GM12892 (cell line): ENCODE data around the gene DCAF4L1. TPM values are rescaled to one million over a fixed set of nuclear protein-coding genes. Genes with fewer than 3 reads are reported as not detected.

Experiments
- DNase-seq: peaks from one replicate; pipeline ENCODE4 v3.0.0; 2011; ENCODE audit not compliant: insufficient read length
- FAIRE-seq: peaks from 2 replicates; lab custom pipeline; 2011; peaks lifted over from hg19 to GRCh38; lab: Jason Lieb, UNC
- POLR2A ChIP-seq: IDR thresholded peaks from 2 replicates; pipeline ENCODE4 v1.6.1; 2011; ENCODE audit warnings: low read depth, low read length, control low read depth
- POLR2AphosphoS5 ChIP-seq: IDR thresholded peaks from 2 replicates; pipeline ENCODE4 v1.6.1; 2011; ENCODE audit warnings: low read depth, low read length, control low read depth
- TAF1 ChIP-seq: IDR thresholded peaks from 2 replicates; pipeline ENCODE4 v1.6.1; 2011; ENCODE audit warnings: low read depth, mild to moderate bottlenecking, control low read depth, low read length, borderline replicate concordance
- polyA plus RNA-seq: library from polyadenylated mRNA; unstranded; fragments of >200 nt; gene quantifications from one replicate; pipeline ENCODE4 v1.2.1, GENCODE V29; 2012; ENCODE audit warnings: missing spikeins, inconsistent platforms; ENCODE audit not compliant: missing spikeins

DCAF4L1 gene
- 0.11 TPM for polyA plus RNA-seq

GRCh38 chr4:41981456-41981855 is at the start of gene DCAF4L1:
TSS of gene DCAF4L1 (plus strand) at chr4:41981756. CDS start at chr4:41981793, 37 bp downstream.
- DNase-seq (no peak), FAIRE-seq (no peak)
- TF ChIP-seq TAF1 (no peak), POLR2AphosphoS5 (no peak), POLR2A (no peak)

DNA sequence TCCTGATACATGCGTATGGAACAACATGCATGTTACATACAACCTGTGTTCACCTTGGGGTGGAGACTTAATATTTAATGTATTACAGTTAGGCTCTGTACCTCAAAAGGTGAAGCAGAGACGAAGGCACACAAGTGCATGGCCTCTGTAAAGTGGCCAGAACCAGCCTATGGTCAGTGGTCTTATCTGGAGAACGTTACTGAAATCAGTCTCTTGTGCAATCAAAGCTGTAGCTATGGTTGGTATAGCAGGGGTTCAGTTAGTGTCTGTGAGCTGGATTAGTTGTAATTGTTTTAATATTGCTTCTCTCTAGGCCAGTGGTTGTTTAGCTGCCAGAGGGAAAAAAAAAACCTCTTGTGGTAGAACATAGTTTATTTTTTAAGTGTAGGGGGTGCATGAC is 48.6 kb upstream of the DCAF4L1 start:
- FAIRE-seq, result no peak
- TF ChIP-seq POLR2AphosphoS5 (no peak), POLR2A (no peak), TAF1 (no peak)
- no peak for DNase-seq

- DNase-seq (no peak), FAIRE-seq (no peak)
- no peak for TF ChIP-seq POLR2AphosphoS5
- TF ChIP-seq TAF1, result no peak
- TF ChIP-seq POLR2A, result no peak
Observed at GRCh38 chr4:41933997-41934503, 47.5 kb upstream of the DCAF4L1 start.

GRCh38 chr4:41934514-41934900 is 47.0 kb upstream of the DCAF4L1 start:
- FAIRE-seq (no peak), DNase-seq (no peak)
- TF ChIP-seq POLR2AphosphoS5 (no peak), POLR2A (no peak), TAF1 (no peak)

DNA sequence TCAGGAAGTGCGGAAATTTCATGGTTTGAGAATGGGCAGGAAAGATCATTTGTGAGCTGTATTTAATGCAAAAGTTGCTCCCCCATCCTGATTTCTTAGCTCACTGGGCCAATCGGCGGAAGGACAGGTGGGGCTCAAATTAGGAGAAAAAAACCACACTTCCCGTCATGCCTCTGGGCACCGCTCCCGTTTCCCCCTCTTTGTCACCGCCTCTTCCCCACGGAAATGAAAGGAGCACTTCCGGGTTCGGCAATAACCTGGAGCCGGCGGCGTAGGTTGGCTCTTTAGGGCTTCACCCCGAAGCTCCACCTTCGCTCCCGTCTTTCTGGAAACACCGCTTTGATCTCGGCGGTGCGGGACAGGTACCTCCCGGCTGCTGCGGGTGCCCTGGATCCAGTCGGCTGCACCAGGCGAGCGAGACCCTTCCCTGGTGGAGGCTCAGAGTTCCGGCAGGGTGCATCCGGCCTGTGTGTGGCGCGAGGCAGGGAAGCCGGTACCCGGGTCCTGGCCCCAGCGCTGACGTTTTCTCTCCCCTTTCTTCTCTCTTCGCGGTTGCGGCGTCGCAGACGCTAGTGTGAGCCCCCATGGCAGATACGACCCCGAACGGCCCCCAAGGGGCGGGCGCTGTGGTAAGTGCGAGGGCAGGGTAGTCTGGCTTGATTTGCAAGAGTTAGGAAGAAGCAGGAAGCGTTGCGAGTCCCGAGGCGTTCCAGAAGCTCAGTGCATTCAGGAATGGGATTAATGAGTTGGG is 46.5 kb upstream of the DCAF4L1 start, which contains the start of gene TMEM33:
Gene TMEM33 (plus strand): TSS at position 529 of the 751 bp plus-strand sequence. CDS start 56 bp downstream, at position 585.
- TF ChIP-seq POLR2AphosphoS5, result peak; percentile 82
- TF ChIP-seq POLR2A, result peak; percentile 86
- peak; percentile 63; the same call in 1 of the 2 replicates for TF ChIP-seq TAF1
- FAIRE-seq, result peak; percentile 98
- DNase-seq, result peak; percentile 54

GRCh38 chr4:41935652-41936021 is 45.9 kb upstream of the DCAF4L1 start:
- FAIRE-seq (peak; percentile 67), DNase-seq (no peak)
- TF ChIP-seq POLR2A (no peak), POLR2AphosphoS5 (no peak), TAF1 (no peak)

GRCh38 chr4:41939016-41939626 is 42.4 kb upstream of the DCAF4L1 start:
- FAIRE-seq, result no peak
- TF ChIP-seq POLR2A (no peak), TAF1 (no peak), POLR2AphosphoS5 (no peak)

GRCh38 chr4:41940834-41941233 is 40.7 kb upstream of the DCAF4L1 start:
- FAIRE-seq (no peak), DNase-seq (no peak)
- no peak for TF ChIP-seq TAF1
- no peak for TF ChIP-seq POLR2A
- no peak for TF ChIP-seq POLR2AphosphoS5

More at GRCh38 chr4:41939016-41939626, 42.4 kb upstream of the DCAF4L1 start:
- DNase-seq, result no peak

DNA sequence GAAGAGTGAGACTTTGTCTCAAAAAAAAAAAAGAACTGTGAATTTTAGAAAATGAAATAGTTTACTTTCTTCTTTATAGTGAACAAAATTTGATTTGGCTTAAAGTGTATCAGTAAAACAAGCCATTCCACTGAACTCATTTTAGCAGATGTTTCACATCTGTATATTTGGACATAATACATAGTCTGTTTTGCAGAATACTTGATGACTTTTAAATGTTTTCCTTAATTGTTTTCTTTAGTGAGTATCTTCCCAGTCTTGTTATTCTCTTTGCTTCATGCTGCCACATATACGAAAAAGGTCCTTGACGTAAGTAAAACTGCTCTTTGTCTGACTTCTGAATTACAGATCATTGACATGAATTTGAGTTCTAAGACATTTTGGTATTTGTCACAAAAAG is 38.0 kb upstream of the DCAF4L1 start:
- DNase-seq, result no peak
- TF ChIP-seq TAF1, result no peak
- no peak for TF ChIP-seq POLR2AphosphoS5
- no peak for TF ChIP-seq POLR2A
- FAIRE-seq, result no peak

GRCh38 chr4:41944089-41944488 is 37.5 kb upstream of the DCAF4L1 start:
- peak; percentile 46 for FAIRE-seq
- DNase-seq, result no peak
- TF ChIP-seq POLR2A (no peak), TAF1 (no peak), POLR2AphosphoS5 (no peak)

DNA sequence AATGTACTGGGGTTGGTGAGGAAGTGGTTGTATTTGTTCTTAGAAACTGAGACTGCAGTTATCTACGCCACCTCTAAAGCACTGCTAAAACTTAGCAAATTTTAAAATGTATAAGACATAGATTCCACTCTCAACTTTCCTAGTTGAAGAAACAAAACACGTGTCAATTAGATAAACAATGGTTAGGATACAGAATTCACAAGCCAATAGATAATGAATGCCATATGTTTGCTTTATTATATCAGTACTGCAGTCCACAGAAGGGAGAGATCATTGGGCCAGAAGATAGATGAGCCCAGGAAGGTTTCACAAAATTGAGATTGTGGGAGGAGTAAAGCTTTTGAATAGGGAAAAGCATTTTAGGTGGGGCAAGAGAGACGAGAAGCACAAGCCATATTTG is 32.0 kb upstream of the DCAF4L1 start:
- DNase-seq, result no peak
- TF ChIP-seq TAF1 (no peak), POLR2A (no peak), POLR2AphosphoS5 (no peak)
- no peak for FAIRE-seq

- FAIRE-seq, result peak; percentile 90
- TF ChIP-seq TAF1, result no peak
- no peak for TF ChIP-seq POLR2AphosphoS5
- no peak for TF ChIP-seq POLR2A
- DNase-seq, result no peak
Observed at GRCh38 chr4:41957634-41958033, 23.9 kb upstream of the DCAF4L1 start.
